ENCODE data around the gene GPR180. TPM values are rescaled to one million over a fixed set of nuclear protein-coding genes. Genes with fewer than 3 reads are reported as not detected.

GPR180 gene
- total and polyA plus RNA-seq, 10 of the 15 experiments (the other 5 are each of a cell fraction or from before 2014, with no cell fraction given), result 1.6 to 7.2 (median 5.3) TPM

GRCh38 chr13:94632226-94632980 is 30.7 kb downstream of the GPR180 start:
- H3K36me3 ChIP-seq (ENCODE audit: control insufficient read depth in 2 of 2, insufficient read depth in 2 of 2, low read length in 1 of 2), result no peaks in the 10 kb centered on the region
- no peaks in the 10 kb centered on the region for H3K4me1 ChIP-seq (ENCODE audit: control insufficient read depth, insufficient read depth, low read length)
- no peaks in the 10 kb centered on the region for H3K9me3 ChIP-seq (replicated peaks; ENCODE audit: control insufficient read depth, insufficient read depth, low read length)
- POLR2A ChIA-PET, result no interaction called here
- no peak for DNase-seq (ENCODE audit: low read depth, low spot score)
- no peak for FAIRE-seq
- no peak overlapping the region for H3K4me3 ChIP-seq
- ATAC-seq, result no peak
- no TSS peak for BruUV-seq (replicated peaks)
- no peak overlapping the region for H2AFZ ChIP-seq (ENCODE audit: control insufficient read depth, low read depth, low read length)
- CTCF ChIA-PET, result interaction anchor here (5.8 kb wide), 1 partner anchor 14 kb away, joined by 56 read pairs; no protein-coding TSS in a partner anchor
- H4K20me1 ChIP-seq (ENCODE audit: control insufficient read depth, insufficient read depth), result no peaks in the 10 kb centered on the region
- 97% methylated on average over 3 of the region's 3 CpGs for WGBS (ENCODE audit: insufficient coverage, insufficient replicate concordance, low lambda C conversion rate, missing lambda C conversion rate)
- no peak overlapping the region for H3K9ac ChIP-seq (ENCODE audit: control insufficient read depth, insufficient read depth, low read length)
- SMC1A ChIA-PET (ENCODE audit: uncharacterized antibody, unreplicated experiment), result interaction anchor here (1.0 to 1.5 kb wide), 2 partner anchors 15 to 62 kb away, joined by 3 to 4 read pairs; no protein-coding TSS in a partner anchor
- no peak overlapping the region for H3K4me2 ChIP-seq (ENCODE audit: control insufficient read depth, insufficient read depth)
- H3K27me3 ChIP-seq (replicated peaks in 1 of 2; ENCODE audit: control insufficient read depth in 2 of 2, insufficient read depth in 2 of 2, low read length in 1 of 2), result no peaks in the 10 kb centered on the region
- intact Hi-C loops (cut with micrococcal nuclease; ENCODE audit: unreplicated experiment) (no loop called here), in situ Hi-C loops (cut with MboI) (no loop called here)
- no peaks in the 10 kb centered on the region for H3K79me2 ChIP-seq (ENCODE audit: control insufficient read depth, insufficient read depth, low read length)
- no peak overlapping the region for H3K27ac ChIP-seq (ENCODE audit: control insufficient read depth, insufficient read depth)
- RAD21 ChIA-PET (ENCODE audit: unreplicated experiment), result no interaction called here
- TF ChIP-seq NRF1 (conservative IDR thresholded peaks at IDR 0.05; ENCODE audit: low read depth, low read length) (no peak), CEBPB (IDR thresholded peaks at IDR 0.05; ENCODE audit: borderline replicate concordance in 1 of 2, low read depth in 2 of 2, low read length in 2 of 2) (no peak), CUX1 (IDR thresholded peaks at IDR 0.05; ENCODE audit: insufficient replicate concordance, low read depth, low read length) (no peak), TCF12 (IDR thresholded peaks at IDR 0.05; ENCODE audit: low read depth, low read length) (no peak), SIN3A (IDR thresholded peaks at IDR 0.05; ENCODE audit: low read depth, low read length) (no peak), RBBP5 (conservative IDR thresholded peaks at IDR 0.05) (no peak), ZNF217 (IDR thresholded peaks at IDR 0.05) (no peak), GATAD2B (conservative IDR thresholded peaks at IDR 0.05; ENCODE audit: low read depth) (no peak), CTCF (IDR thresholded peaks at IDR 0.05 in 2 of 3, conservative IDR thresholded peaks at IDR 0.05 in 1 of 3; ENCODE audit: control insufficient read depth in 2 of 3, extremely low read depth in 1 of 3, insufficient read depth in 1 of 3, low read depth in 3 of 3, low read length in 3 of 3) (no peak), PML (IDR thresholded peaks at IDR 0.05; ENCODE audit: low read length) (no peak), ATF2 (IDR thresholded peaks at IDR 0.05; ENCODE audit: low read length) (no peak), PAX8 (IDR thresholded peaks at IDR 0.05) (no peak), PAX5 (IDR thresholded peaks at IDR 0.05; ENCODE audit: borderline replicate concordance, low read depth, low read length) (no peak), SP1 (IDR thresholded peaks at IDR 0.05; ENCODE audit: low read depth, low read length) (no peak)
